Endothelial cell of hepatic sinusoid (primary cell): Measurements from ENCODE around the gene PPP1R12B.
"Not testable (repeated sequence)": the region's sequence is repeated elsewhere in the genome, so short reads cannot be mapped to it uniquely, and the experiment has no call there.

Experiments used
- in situ Hi-C: cut with HindIII; loops from 2 replicates; pipeline ENCODE4 v1.10.0; 2017; ENCODE audit warnings: low sequenced_read_pairs

The PPP1R12B gene

GRCh38 chr1:202520857-202521216 lies 172.3 kb downstream of the PPP1R12B start:
- in situ Hi-C loops = not testable (repeated sequence)

DNA sequence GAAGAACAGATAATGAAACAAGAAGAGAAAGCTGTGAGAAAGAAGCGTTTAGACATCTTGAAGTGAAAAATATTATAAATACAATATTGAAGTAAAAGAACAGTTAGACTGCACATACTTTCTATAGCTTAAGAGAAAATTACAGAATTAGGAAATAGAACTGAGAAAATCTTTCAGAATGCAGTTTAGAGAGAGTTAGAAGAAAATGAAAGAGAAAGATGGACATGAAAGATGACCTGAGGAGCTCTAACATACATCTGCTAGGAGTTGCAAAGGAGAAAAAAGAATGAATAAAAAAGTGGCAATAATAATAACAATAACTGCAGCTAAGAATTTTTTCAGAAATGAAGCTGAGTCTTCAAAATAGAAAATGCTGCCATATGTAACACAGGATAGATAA lies 173.0 kb downstream of the PPP1R12B start:
- in situ Hi-C loops = not testable (repeated sequence)

- in situ Hi-C loops = no loop called here
These were observed 173.4 kb downstream of the PPP1R12B start for GRCh38 chr1:202521886-202522285.

DNA sequence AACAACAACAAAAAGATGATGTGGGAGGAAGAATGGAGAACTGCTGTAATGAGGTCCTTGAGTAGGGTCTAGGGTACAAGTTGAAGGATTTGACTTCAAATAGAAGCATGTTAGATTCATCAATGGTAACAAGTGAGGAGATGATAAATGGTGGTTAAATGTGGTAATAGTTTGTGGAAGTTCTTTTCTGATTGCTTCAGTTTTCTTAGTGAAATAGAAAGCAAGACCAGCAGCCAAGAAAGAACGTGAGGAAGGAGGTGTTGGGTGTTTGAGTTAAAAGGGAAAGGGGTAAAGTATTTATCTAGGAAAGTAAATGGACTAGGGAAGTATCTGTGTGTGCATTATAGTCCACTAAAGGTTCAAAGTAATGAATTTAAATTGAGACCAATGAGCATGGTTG lies 177.6 kb downstream of the PPP1R12B start:
- in situ Hi-C loops = not testable (repeated sequence)

GRCh38 chr1:202528096-202528722 lies 179.7 kb downstream of the PPP1R12B start:
- in situ Hi-C loops = not testable (repeated sequence)

GRCh38 chr1:202530686-202531085 lies 182.2 kb downstream of the PPP1R12B start:
- in situ Hi-C loops = not testable (repeated sequence)

DNA sequence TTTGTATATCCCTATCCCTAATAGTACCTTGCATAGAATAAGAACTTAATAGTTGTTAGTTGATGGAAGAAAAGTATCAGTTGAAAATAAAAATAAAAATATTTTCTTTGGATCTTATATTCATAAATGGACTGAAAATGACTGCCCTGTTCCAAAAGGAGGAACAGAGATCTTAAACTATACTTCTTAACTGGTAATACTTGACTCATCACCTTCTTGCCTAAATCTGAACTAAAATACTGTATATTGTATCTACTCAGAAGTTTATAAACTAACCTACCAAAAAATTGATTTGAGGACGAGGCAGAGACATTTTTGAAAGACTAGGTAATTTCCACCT lies 182.9 kb downstream of the PPP1R12B start:
- in situ Hi-C loops = no loop called here

GRCh38 chr1:202531812-202532616 lies 183.5 kb downstream of the PPP1R12B start:
- in situ Hi-C loops = not testable (repeated sequence)

GRCh38 chr1:202539166-202539574 lies 190.7 kb downstream of the PPP1R12B start:
- in situ Hi-C loops = not testable (repeated sequence)

- in situ Hi-C loops = not testable (repeated sequence)
These were observed 191.1 kb downstream of the PPP1R12B start for GRCh38 chr1:202539583-202539982.

- in situ Hi-C loops = no loop called here
These were observed 191.5 kb downstream of the PPP1R12B start for GRCh38 chr1:202540014-202540413.

- in situ Hi-C loops = no loop called here
These were observed 191.9 kb downstream of the PPP1R12B start for GRCh38 chr1:202540448-202540847.

DNA sequence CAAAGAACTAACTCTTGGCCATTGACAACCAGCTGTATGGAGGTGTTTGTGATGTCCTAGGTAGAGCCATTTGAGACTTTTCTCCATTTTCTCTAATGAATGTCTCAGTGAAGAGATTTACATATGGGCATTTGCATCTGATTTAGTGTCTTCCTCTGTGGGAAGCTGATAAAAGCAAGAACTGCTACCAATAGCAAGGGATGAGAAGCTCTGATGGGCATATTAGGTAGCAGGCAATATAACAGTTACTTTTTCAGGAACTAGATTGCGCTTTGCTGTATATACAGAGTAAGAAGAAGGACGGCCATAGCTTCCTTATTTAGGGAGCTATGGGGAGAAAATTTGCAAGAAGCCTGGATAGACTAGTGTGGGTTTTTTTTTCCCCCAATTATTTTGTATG lies 192.4 kb downstream of the PPP1R12B start:
- in situ Hi-C loops = not testable (repeated sequence)

DNA sequence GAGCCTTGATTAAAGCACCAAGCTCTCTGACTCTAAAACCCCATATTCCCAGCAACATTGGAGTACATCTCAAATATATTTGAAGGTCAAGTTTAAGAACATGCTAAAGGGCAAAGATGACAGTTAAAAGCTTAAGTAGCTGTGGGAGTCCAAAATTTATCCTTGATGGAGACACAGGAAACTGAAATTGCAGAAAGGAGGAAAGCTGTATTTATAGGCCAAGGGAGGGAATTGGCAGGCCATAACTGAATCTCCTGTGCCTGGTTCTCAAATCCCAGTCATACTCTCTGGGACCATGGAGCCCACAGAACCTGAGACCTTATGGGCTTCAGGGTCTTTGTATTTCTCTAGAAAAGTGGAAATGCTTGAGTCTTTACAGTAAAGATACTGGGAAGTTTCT lies 193.9 kb downstream of the PPP1R12B start:
- in situ Hi-C loops = not testable (repeated sequence)

- in situ Hi-C loops = not testable (repeated sequence)
These were observed 195.0 kb downstream of the PPP1R12B start for GRCh38 chr1:202543537-202543936.

GRCh38 chr1:202544766-202545449 lies 196.4 kb downstream of the PPP1R12B start:
- in situ Hi-C loops = not testable (repeated sequence)

DNA sequence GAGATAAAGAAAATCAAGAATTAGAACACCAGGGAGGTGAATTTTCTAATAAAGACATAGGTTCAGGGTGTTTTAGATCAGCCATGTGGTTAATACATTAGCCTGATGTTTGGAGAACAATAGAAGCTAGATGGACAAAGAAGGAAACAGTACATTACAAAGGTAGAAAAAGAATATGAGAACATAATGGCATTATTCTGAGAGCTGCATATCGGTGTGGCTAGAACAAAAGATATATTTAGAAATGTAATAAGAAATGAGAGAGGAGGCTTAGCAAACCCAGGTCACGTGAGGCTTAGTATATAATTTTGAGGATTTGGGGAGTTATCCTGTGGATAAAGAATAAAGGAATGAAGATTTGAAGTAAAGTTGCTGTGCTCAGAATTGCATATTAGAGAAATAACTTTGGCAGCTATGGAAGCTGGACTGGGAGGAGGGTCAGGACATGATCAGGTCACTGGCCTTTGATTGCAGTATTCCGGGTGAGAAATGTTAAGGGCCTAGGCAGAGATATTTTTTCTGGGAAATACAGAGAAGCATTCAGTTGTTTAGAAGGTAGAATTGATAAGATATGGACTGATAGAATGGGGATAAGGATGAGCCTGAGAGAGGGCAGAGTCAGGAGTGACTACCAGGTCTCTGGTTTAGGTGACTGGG lies 197.3 kb downstream of the PPP1R12B start:
- in situ Hi-C loops = not testable (repeated sequence)

DNA sequence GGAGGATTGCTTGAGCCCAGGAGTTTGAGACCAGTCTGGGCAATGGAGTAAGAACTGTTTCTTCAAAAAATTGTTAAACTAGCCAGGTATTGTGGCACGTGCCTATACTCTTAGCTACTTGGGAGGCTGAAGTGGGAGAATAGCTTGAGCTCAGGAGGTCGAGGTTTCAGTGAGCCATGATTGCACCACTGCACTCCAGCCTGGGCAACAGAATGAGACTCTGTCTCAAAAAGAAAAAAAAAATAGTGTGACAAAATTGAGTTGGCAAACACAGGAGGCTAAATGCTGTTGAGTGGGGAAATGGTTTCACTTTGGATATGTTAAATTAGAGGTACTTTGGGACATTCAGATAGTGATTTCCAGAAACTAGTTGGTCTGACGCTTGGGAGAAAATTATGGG lies 197.9 kb downstream of the PPP1R12B start:
- in situ Hi-C loops = not testable (repeated sequence)

DNA sequence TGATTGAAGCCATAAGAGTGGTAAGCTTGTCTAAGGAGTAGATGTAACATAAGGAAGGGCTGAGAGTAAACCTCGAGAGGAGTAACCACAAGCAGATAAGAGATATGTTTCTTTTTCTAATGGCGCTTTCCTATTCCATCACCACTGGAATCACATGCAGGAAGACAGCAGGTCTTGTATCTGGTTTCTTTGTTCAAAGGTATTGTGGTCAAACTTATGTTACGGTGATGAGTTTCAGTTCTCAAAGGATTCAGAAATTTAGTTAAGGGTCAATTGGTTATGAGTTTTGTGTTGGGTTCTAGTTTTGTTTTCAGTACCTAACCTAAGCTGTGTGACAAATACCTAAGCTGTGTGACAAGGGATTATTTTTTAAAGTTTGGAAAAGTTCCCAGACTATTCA lies 198.3 kb downstream of the PPP1R12B start:
- in situ Hi-C loops = not testable (repeated sequence)

- in situ Hi-C loops = no loop called here
These were observed 198.7 kb downstream of the PPP1R12B start for GRCh38 chr1:202547215-202547614.

DNA sequence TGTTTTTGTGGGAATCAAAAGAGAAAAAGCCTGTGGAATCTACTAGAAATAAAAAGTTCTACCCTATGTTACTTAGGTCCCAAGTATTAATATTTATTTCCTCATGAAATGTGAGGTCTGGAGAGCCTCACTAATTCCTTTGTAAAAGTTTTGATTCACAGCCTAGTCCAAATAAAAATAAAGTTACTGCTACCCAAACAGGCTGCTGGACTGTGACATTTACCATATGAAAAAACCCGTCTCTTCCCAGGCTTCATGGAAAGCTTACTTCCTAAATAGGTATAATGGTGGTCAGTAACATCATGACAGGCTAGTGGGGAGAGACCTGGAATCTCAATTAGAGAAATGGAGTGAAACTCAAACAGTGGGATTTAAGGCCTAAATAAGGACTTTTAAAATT lies 201.6 kb downstream of the PPP1R12B start:
- in situ Hi-C loops = not testable (repeated sequence)
